Peyer's patch (tissue), 4 donors: ENCODE measurements around the gene PSMB3. TPM values are rescaled to one million over a fixed set of nuclear protein-coding genes. Genes with fewer than 3 reads are reported as not detected.

Experiments
- DNase-seq, 3 donors: peaks; one replicate each; pipeline ENCODE4 v3.0.0-alpha.2; 2017 to 2019
- H3K27ac ChIP-seq, 4 donors: fragments of 200-600 bp; sonication (generic); one replicate each; pipeline ENCODE4 v1.5.1; 2016 to 2019
- H3K27me3 ChIP-seq, 2 donors: fragments of 200-600 bp; sonication (generic); one replicate each; pipeline ENCODE4 v1.5.1; 2019
- H3K36me3 ChIP-seq, 3 donors: fragments of 200-600 bp; sonication (generic); one replicate each; pipeline ENCODE4 v1.5.1; 2016 to 2019
- H3K4me1 ChIP-seq, 4 donors: fragments of 200-600 bp; sonication (generic); one replicate each; pipeline ENCODE4 v1.5.1; 2016 to 2019
- H3K4me3 ChIP-seq, 4 donors: fragments of 200-600 bp; sonication (generic); 1 replicate in 3 of 4; 2 replicates in 1 of 4; pipeline ENCODE4 v1.5.1; 2016 to 2019; ENCODE audit warnings: mild to moderate bottlenecking in 1 of 4
- H3K9me3 ChIP-seq, 4 donors: fragments of 200-600 bp; sonication (generic); one replicate each; pipeline ENCODE4 v1.5.1; 2016 to 2019; ENCODE audit warnings: mild to moderate bottlenecking in 1 of 4
- CTCF ChIP-seq, 6 experiments: fragments of 450-650 bp in 4 of 6; fragments of 200-600 bp in 2 of 6; sonication (generic) in 1 of 6; IDR thresholded peaks; one replicate each; pipeline ENCODE4 v1.5.1; 2017 to 2019; ENCODE audit warnings: antibody characterized with exemption in 6 of 6, mild to moderate bottlenecking in 3 of 6, moderate library complexity in 1 of 6
- POLR2A ChIP-seq, 2 donors: fragments of 450-650 bp; IDR thresholded peaks; one replicate each; pipeline ENCODE4 v1.5.1; 2017; ENCODE audit warnings: antibody characterized with exemption in 2 of 2, mild to moderate bottlenecking in 2 of 2, moderate library complexity in 2 of 2
- total RNA-seq, 4 donors: library from RNA; depleted of rRNA; stranded (reverse); fragments of >200 nt; gene quantifications; one replicate each; pipeline ENCODE4 v1.1.0, GENCODE V29; 2016

Gene PSMB3
- total RNA-seq, 4 donors from 2014 or later: 106 to 165 (median 109) TPM

- peaks cover 4 to 36% (median 8%) of the 10 kb centered on the region in 4 donors for H3K4me1 ChIP-seq
- TF ChIP-seq POLR2A (IDR thresholded peaks at IDR 0.05) (no peak), CTCF (IDR thresholded peaks at IDR 0.05) (no peak)
Measured at GRCh38 chr17:38796451-38797157, 44.1 kb downstream of the PSMB3 start.

GRCh38 chr17:38797158-38797490 lies 44.6 kb downstream of the PSMB3 start:
- no peak for DNase-seq
- Histone ChIP-seq H3K36me3 (peaks cover 0 to 17% (median 0%) of the 10 kb centered on the region in 3 donors), H3K27ac (no peak overlapping the region), H3K4me1 (peaks cover 4 to 36% (median 8%) of the 10 kb centered on the region in 4 donors), H3K4me3 (no peak overlapping the region), H3K9me3 (no peaks in the 10 kb centered on the region), H3K27me3 (no peaks in the 10 kb centered on the region)
- TF ChIP-seq POLR2A (IDR thresholded peaks at IDR 0.05) (no peak), CTCF (IDR thresholded peaks at IDR 0.05) (no peak)

More at GRCh38 chr17:38796451-38797157, 44.1 kb downstream of the PSMB3 start:
- Histone ChIP-seq H3K36me3 (peaks cover 0 to 11% (median 0%) of the 10 kb centered on the region in 3 donors), H3K27ac (no peak overlapping the region), H3K9me3 (no peaks in the 10 kb centered on the region), H3K27me3 (no peaks in the 10 kb centered on the region), H3K4me3 (no peak overlapping the region)
- DNase-seq: no peak

GRCh38 chr17:38797828-38798227 lies 45.3 kb downstream of the PSMB3 start:
- no peaks in the 10 kb centered on the region for H3K27me3 ChIP-seq
- H3K4me1 ChIP-seq: peaks cover 4 to 36% (median 8%) of the 10 kb centered on the region in 4 donors
- DNase-seq: no peak
- peaks cover 0 to 20% (median 0%) of the 10 kb centered on the region in 3 donors for H3K36me3 ChIP-seq
- TF ChIP-seq CTCF (IDR thresholded peaks at IDR 0.05) (no peak), POLR2A (IDR thresholded peaks at IDR 0.05) (no peak)
- no peaks in the 10 kb centered on the region for H3K9me3 ChIP-seq
- no peak overlapping the region for H3K27ac ChIP-seq
- H3K4me3 ChIP-seq: peak overlapping the region in 3 of 4 donors; percentile 22 to 98 (median 82)

- peak in 2 of 3 donors; percentile 65 to 75 for DNase-seq
- Histone ChIP-seq H3K27ac (peak overlapping the region; percentile 99 to 100 (median 99)), H3K4me1 (peaks cover 4 to 36% (median 8%) of the 10 kb centered on the region in 4 donors), H3K27me3 (no peaks in the 10 kb centered on the region), H3K9me3 (no peaks in the 10 kb centered on the region), H3K36me3 (peaks cover 0 to 29% (median 0%) of the 10 kb centered on the region in 3 donors), H3K4me3 (peak overlapping the region; percentile 82 to 99 (median 98))
- no peak for TF ChIP-seq POLR2A (IDR thresholded peaks at IDR 0.05)
- peak in 1 of 6 experiments; percentile 6 for TF ChIP-seq CTCF (IDR thresholded peaks at IDR 0.05)
Measured at GRCh38 chr17:38798614-38799500, 46.3 kb downstream of the PSMB3 start.

- Histone ChIP-seq H3K4me3 (peak within 1 kb of the TSS; percentile 82 to 99 (median 98)), H3K27ac (peak within 1 kb of the TSS; percentile 99 to 100 (median 99)), H3K36me3 (peaks cover 0 to 37% (median 0%) of the 10 kb centered on the region in 3 donors), H3K9me3 (no peaks in the 10 kb centered on the region), H3K4me1 (peaks cover 4 to 36% (median 8%) of the 10 kb centered on the region in 4 donors), H3K27me3 (no peaks in the 10 kb centered on the region)
- TF ChIP-seq POLR2A (IDR thresholded peaks at IDR 0.05) (peak; percentile 11 to 46), CTCF (IDR thresholded peaks at IDR 0.05) (no peak)
- peak; percentile 92 to 97 (median 95) for DNase-seq
Measured at GRCh38 chr17:38799501-38800236, 47.1 kb downstream of the PSMB3 start, which contains the start of gene PIP4K2B. Gene PIP4K2B (minus strand): TSS chr17:38799556. CDS start chr17:38799424, 132 bp downstream.
